Measurements from ENCODE around the gene POU2F1.

GRCh38 chr1:167373986-167374385 lies 153.3 kb downstream of the POU2F1 start:
- no peak for TF ChIP-seq EZH2 (IDR thresholded peaks at IDR 0.05; ENCODE audit: low read depth)
- no peak for TF ChIP-seq CTCF (conservative IDR thresholded peaks at IDR 0.05)
